Right lobe of liver (tissue), 4 donors: Measurements from ENCODE around the gene MGAT3.

Experiments
- POLR2A ChIP-seq: fragments of 450-650 bp; IDR thresholded peaks from one replicate; pipeline ENCODE4 v1.6.1; 2017; ENCODE audit warnings: antibody characterized with exemption, mild to moderate bottlenecking
- TF ChIP-seq, protein P1 (sequence below), 4 donors: fragments of 200-600 bp in 3 of 4; fragments of 450-650 bp in 1 of 4; IDR thresholded peaks; one replicate each; pipeline versions ENCODE4 v1.5.1 to v1.8.0; 2016 to 2022; ENCODE audit warnings: antibody characterized with exemption in 4 of 4, mild to moderate bottlenecking in 2 of 4
- donor health status: DM: no; HTN: no; CAD: no.
- donor health status: DM: no; HTN: no; CAD: no.
- donor health status: DM: no; HTN: yes; CAD: no.

DNA sequence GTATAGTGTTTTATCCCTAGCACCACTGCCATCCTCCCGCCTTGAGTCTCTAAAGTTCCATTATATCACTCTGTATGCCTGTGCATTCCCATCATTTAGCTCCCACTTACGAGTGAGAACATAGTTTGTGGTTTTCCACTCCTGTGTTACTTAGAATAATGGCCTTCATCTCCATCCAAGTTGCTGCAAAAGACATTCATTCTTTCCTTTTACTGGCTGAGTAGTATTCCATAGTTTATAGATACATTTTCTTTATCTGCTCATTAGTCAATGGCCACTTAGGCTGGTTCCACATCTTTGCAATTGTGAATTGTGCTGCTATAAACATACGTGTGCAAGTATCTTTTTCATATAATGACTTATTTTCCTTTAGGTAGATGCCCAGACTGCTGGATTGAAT, 32.8 kb upstream of the MGAT3 start:
- TF ChIP-seq, protein P1, sequence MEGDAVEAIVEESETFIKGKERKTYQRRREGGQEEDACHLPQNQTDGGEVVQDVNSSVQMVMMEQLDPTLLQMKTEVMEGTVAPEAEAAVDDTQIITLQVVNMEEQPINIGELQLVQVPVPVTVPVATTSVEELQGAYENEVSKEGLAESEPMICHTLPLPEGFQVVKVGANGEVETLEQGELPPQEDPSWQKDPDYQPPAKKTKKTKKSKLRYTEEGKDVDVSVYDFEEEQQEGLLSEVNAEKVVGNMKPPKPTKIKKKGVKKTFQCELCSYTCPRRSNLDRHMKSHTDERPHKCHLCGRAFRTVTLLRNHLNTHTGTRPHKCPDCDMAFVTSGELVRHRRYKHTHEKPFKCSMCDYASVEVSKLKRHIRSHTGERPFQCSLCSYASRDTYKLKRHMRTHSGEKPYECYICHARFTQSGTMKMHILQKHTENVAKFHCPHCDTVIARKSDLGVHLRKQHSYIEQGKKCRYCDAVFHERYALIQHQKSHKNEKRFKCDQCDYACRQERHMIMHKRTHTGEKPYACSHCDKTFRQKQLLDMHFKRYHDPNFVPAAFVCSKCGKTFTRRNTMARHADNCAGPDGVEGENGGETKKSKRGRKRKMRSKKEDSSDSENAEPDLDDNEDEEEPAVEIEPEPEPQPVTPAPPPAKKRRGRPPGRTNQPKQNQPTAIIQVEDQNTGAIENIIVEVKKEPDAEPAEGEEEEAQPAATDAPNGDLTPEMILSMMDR (IDR thresholded peaks at IDR 0.05): no peak
- TF ChIP-seq POLR2A: no peak
